GOT3 (cell line): ENCODE measurements around the gene PIGQ.

Experiments used
- DNase-seq: peaks from one replicate; lab custom pipeline; 2025; ENCODE audit warnings: mixed read lengths; lab: John Stamatoyannopoulos, UW

Gene PIGQ

DNA sequence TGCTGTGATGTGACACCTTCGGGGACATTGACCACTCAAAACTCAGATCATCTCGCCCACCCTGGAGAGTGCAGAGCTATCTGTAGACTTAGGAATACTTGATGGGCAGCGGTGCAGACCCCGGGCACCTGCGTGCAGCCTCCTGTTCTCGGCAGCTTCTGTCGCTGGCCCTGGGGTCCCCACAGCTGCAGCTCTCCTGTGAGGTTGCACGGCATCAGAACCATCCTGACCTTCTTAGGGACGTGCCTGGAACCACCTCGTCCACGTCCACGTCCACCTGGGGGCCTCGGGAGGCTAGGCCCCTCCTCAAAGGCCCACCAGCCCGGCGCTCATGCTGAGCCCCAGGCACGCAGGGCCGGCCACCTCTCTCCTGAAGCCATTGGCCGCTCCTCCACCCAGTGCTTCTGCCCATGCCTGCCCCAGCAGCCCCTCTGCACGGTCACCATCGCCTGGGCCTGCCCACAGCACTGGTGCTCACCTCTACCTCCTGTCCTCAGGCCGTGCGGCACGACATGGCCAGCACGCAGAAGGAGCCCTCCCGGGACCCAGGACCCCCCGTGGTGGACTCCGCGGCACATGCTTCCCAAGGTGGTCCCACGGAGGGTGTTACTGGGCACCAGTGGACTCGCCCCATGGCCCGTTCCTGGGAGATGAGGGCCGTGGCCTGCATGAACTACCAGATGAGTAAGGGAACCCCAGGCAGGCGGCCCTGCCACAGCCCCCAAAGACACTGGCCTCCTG, 58.7 kb downstream of the PIGQ start:
- DNase-seq, result no peak

DNA sequence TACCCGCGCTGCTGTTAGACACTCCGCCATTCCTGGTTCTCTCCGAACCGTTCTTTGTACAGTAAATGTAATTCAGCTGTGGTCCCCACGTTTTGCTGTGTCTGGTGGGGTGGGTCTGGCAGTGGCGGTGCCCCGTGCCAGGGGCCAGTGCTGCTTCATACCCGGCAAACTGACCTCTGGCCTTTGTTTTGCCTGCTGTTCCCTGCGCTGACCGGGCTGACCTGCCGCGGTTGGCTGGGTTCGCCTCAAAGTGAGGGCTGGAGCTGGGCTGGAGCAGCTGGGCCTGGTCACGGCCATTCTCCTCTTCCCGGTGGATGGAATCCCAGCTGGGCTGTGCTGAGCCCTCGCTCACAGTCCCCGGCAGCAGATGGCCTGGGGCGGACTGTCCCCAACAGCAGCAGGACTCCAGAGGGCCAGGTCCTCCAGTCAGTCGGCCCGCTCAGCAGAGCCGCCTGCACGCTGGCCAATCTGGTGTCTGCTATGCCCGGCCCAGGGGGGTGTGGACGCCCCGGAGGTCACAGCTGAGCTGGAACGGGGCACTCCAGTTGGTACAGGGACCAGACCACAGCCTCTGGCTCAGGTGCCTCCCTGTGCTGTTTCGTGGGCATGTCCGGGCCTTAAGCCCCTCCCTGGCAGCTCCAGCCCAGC, 59.5 kb downstream of the PIGQ start:
- DNase-seq, result no peak

DNA sequence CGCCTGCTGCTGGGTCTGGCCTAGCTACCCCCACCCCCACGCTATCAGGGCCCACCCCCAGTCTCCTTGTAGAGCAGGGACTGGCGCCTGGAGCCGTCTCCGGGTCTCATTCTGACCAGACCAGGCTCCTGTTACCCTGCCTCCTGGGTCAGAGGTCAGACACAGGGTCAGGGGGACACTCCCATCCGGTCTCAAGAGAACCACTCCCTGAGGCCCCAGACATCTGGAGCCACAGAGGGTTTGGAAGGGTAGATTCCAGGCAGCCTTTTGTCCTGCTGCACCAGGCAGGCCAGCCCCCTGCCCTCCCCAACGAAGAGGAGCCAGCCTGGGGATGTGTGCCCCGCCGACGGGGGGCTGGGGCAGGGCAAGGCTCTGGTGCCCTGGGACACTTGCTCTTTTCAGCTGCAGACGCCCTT, 60.1 kb downstream of the PIGQ start:
- no peak for DNase-seq

DNA sequence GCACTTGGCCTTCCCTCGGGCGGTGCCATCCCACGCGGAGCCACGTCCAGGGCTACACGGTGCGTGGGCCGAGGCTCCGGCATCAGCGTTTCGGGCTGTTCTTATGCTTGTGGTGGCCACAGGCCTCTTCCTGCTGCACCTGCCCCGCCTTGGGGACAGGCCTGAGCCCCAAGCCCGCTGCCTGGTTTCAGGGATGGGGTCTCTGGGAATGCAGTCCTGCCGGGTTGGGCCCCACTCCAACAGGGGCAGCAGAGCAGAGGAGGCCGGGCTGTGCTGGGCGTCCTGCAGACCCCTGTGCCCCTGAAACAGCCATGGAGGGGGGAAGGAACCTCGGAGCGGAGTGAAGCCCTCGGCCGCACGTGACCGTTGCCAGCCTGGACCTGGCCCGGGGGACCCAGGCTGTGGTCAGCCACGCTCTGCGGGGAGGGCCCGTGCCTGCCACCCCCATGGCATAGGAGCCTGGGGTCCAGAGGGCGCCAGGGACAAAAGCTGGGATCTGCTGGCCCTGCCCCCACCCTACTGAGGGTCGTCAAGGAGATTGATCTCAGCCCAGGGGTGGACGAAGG, 60.6 kb downstream of the PIGQ start:
- no peak for DNase-seq

DNA sequence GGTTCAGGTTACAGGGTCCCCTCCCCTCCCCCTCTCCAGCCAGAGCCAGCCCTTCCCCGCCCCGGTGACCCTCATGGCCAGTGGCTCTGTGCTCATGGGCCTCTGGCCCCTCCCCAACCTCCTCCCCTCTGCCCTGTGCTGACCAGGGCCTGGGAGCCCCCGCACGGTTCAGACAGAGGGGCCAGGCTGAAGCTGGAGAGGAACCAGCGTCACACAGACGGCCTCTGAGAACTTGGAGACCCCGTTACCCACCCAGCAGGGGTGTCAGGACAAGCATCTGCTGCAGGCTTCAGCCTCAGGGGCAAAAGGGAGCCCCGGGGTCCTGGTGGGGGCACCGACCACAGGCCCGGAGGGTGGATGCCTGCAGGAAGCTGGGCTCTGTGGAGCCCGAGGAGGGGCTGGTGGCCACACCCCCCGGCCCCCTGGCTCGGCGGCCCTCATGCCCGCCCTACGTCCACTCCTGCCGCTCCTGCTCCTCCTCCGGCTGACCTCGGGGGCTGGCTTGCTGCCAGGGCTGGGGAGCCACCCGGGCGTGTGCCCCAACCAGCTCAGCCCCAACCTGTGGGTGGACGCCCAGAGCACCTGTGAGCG, 61.1 kb downstream of the PIGQ start, which contains the start of gene WFIKKN1:
Gene WFIKKN1, plus strand, starts transcription at position 171 of the 591 bp plus-strand sequence. Its CDS starts 269 bp downstream, at position 440.
- no peak for DNase-seq

DNA sequence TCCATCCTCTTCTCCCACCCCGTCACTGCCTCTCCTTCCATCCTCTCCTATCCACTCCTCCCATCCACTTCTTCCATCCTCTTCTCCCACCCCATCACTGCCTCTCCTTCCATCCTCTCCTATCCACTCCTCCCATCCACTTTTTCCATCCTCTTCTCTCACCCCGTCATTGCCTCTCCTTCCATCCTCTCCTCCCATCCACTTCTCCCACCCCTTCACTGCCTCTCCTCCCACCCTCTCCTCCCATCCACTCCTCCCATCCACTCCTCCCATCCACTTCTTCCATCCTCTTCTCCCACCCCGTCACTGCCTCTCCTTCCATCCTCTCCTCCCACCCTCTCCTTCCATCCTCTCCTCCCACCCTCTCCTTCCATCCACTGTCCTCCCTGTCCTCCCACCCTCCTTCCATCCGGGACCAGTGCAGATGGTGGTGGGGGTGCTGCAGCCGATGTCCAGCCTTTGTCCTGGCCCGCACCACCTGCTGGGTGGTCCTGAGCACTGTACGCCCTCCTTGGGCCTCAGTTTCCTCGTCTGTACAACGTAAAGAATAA, 62.1 kb downstream of the PIGQ start:
- DNase-seq, result no peak

DNA sequence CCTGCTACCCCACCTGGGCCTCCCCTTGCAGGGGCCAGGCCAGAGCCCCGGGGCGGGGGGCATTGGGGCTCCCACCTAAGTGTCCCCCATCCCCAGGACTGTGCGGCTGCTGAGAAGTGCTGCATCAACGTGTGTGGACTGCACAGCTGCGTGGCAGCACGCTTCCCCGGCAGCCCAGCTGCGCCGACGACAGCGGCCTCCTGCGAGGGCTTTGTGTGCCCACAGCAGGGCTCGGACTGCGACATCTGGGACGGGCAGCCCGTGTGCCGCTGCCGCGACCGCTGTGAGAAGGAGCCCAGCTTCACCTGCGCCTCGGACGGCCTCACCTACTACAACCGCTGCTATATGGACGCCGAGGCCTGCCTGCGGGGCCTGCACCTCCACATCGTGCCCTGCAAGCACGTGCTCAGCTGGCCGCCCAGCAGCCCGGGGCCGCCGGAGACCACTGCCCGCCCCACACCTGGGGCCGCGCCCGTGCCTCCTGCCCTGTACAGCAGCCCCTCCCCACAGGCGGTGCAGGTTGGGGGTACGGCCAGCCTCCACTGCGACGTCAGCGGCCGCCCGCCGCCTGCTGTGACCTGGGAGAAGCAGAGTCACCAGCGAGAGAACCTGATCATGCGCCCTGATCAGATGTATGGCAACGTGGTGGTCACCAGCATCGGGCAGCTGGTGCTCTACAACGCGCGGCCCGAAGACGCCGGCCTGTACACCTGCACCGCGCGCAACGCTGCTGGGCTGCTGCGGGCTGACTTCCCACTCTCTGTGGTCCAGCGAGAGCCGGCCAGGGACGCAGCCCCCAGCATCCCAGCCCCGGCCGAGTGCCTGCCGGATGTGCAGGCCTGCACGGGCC, 62.9 kb downstream of the PIGQ start:
- no peak for DNase-seq

DNA sequence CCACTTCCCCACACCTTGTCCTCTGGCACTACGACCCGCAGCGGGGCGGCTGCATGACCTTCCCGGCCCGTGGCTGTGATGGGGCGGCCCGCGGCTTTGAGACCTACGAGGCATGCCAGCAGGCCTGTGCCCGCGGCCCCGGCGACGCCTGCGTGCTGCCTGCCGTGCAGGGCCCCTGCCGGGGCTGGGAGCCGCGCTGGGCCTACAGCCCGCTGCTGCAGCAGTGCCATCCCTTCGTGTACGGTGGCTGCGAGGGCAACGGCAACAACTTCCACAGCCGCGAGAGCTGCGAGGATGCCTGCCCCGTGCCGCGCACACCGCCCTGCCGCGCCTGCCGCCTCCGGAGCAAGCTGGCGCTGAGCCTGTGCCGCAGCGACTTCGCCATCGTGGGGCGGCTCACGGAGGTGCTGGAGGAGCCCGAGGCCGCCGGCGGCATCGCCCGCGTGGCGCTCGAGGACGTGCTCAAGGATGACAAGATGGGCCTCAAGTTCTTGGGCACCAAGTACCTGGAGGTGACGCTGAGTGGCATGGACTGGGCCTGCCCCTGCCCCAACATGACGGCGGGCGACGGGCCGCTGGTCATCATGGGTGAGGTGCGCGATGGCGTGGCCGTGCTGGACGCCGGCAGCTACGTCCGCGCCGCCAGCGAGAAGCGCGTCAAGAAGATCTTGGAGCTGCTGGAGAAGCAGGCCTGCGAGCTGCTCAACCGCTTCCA, 63.7 kb downstream of the PIGQ start:
- DNase-seq, result no peak
